Measurements from ENCODE around the gene CSGALNACT2. TPM values are rescaled to one million over a fixed set of nuclear protein-coding genes. Genes with fewer than 3 reads are reported as not detected.

Gene CSGALNACT2
- total and polyA plus RNA-seq, 9 of the 15 experiments (the other 6 are each of a cell fraction or from before 2014, with no cell fraction given), result 1.4 to 7.3 (median 3.5) TPM

GRCh38 chr10:43203448-43204041, 65.3 kb downstream of the CSGALNACT2 start (continued):
- TF ChIP-seq THAP12 (CRISPR knock-in tag; IDR thresholded peaks at IDR 0.05) (0 out of 2 replicates have a peak, but pooled peaks have one; percentile 32), HDAC8 (tag; IDR thresholded peaks at IDR 0.05) (no peak), SRSF3 (IDR thresholded peaks at IDR 0.05; ENCODE audit: insufficient read depth, low read length) (no peak), NFIX (CRISPR knock-in tag; IDR thresholded peaks at IDR 0.05; ENCODE audit: low read depth) (no peak), HDAC1 (IDR thresholded peaks at IDR 0.05) (peak in 1 of 2 experiments; percentile 90; a peak in 2 of 4 replicates), AFF1 (IDR thresholded peaks at IDR 0.05; ENCODE audit: low read depth in 1 of 2, partially characterized antibody in 2 of 2) (no peak), TEAD4 (IDR thresholded peaks at IDR 0.05; ENCODE audit: low read length) (no peak), TEAD4 (CRISPR knock-in tag; IDR thresholded peaks at IDR 0.05; ENCODE audit: borderline replicate concordance) (no peak), ZNF696 (CRISPR knock-in tag; conservative IDR thresholded peaks at IDR 0.05) (no peak), KAT2B (IDR thresholded peaks at IDR 0.05; ENCODE audit: low read depth, low read length) (no peak), ZNF518B (CRISPR knock-in tag; IDR thresholded peaks at IDR 0.05) (no peak), NR2C2 (CRISPR knock-in tag; IDR thresholded peaks at IDR 0.05) (no peak), NR2C2 (tag; IDR thresholded peaks at IDR 0.05) (peak; percentile 77)
- TF ChIP-seq, protein P1, sequence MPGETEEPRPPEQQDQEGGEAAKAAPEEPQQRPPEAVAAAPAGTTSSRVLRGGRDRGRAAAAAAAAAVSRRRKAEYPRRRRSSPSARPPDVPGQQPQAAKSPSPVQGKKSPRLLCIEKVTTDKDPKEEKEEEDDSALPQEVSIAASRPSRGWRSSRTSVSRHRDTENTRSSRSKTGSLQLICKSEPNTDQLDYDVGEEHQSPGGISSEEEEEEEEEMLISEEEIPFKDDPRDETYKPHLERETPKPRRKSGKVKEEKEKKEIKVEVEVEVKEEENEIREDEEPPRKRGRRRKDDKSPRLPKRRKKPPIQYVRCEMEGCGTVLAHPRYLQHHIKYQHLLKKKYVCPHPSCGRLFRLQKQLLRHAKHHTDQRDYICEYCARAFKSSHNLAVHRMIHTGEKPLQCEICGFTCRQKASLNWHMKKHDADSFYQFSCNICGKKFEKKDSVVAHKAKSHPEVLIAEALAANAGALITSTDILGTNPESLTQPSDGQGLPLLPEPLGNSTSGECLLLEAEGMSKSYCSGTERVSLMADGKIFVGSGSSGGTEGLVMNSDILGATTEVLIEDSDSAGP (CRISPR knock-in tag; IDR thresholded peaks at IDR 0.05), result no peak
